ENCODE measurements around the gene RNASEH2B.

GRCh38 chr13:50901701-50902100 lies 7.9 kb upstream of the RNASEH2B start:
- TF ChIP-seq CTCF (IDR thresholded peaks at IDR 0.05; ENCODE audit: low read depth, low read length, poor library complexity, severe bottlenecking): no peak
- no peak for TF ChIP-seq EZH2phosphoT487 (IDR thresholded peaks at IDR 0.05; ENCODE audit: borderline replicate concordance, low read length)
